ENCODE measurements around the gene TRIM39.

DNA sequence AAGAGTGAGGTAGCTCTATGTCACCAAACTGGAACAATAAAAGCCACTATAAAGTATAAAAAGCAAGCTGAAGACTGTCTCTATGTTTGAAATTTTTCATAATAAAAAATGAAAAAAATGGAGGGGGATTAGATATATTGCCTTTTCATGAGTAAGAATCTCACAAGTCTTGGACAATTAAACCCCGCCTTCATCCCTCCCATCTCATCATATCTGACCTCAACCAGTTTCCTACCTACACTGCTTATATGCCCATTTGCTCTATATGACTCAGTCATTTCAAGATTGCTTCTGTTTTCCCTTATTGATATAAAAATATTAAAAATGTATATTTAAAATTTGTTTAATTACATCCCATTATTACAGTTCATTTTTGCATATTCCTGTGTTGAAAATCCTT is 2.9 kb upstream of the TRIM39 start:
- TF ChIP-seq, protein P1, sequence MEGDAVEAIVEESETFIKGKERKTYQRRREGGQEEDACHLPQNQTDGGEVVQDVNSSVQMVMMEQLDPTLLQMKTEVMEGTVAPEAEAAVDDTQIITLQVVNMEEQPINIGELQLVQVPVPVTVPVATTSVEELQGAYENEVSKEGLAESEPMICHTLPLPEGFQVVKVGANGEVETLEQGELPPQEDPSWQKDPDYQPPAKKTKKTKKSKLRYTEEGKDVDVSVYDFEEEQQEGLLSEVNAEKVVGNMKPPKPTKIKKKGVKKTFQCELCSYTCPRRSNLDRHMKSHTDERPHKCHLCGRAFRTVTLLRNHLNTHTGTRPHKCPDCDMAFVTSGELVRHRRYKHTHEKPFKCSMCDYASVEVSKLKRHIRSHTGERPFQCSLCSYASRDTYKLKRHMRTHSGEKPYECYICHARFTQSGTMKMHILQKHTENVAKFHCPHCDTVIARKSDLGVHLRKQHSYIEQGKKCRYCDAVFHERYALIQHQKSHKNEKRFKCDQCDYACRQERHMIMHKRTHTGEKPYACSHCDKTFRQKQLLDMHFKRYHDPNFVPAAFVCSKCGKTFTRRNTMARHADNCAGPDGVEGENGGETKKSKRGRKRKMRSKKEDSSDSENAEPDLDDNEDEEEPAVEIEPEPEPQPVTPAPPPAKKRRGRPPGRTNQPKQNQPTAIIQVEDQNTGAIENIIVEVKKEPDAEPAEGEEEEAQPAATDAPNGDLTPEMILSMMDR (tag by site-specific recombination; IDR thresholded peaks at IDR 0.05): no peak
- TF ChIP-seq ZBTB20 (tag by site-specific recombination; IDR thresholded peaks at IDR 0.05): no peak
